ENCODE measurements around the gene ACTR1A.
"Not testable (repeated sequence)": the region's sequence is repeated elsewhere in the genome, so short reads cannot be mapped to it uniquely, and the experiment has no call there.

The ACTR1A gene

DNA sequence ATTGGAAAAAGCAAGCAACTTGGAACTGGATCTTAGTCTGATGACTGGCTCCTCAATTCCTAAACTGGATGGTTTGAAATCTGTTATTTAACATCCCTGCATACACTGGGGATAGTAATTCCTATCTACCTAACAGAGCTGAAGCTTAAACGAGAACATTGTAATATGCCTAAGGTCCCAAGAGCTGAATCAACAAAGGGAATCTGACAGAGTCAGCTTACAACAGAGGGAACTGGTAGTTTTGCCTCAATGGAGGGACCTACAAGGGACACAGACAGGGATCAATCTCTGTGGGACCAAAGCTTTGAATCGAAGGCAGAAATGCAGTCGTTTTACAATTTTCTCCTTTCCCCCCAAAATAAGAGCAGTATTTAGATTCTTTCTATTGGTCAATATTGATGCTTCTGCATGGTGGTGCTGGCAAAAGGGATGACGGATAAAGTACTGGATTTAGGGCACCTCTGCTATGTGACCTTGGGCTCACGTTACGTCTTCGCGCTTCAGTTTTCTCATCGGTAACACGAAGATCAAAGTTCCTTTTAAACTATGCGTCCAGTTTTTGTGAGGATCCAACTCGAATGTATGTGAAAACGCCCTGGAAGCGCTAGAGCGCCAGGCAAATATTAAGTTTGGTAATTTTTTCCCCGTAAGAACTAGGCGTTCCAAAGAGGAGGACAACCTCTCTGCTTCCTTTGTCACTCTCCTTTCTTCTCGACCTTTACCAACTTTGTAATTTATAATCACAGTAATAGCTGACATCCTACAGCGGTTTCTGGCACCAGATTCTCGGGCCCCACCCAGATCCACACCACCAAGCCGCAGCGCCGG, 1.1 kb downstream of the ACTR1A start:
- Histone ChIP-seq H3F3A (ENCODE audit: insufficient read depth, low read length) (peaks cover 17% of the 10 kb centered on the region), H3K27me3 (replicated peaks; ENCODE audit: insufficient read depth, low read length) (no peaks in the 10 kb centered on the region), H3K9me3 (replicated peaks; ENCODE audit: insufficient read depth, low read length) (no peaks in the 10 kb centered on the region), H3K4me1 (ENCODE audit: low read length) (peaks cover 10% of the 10 kb centered on the region; the same call in 1 of the 2 replicates), H3K36me3 (replicated peaks; ENCODE audit: insufficient read depth, low read length) (no peaks in the 10 kb centered on the region), H4K20me1 (ENCODE audit: insufficient read depth, low read length) (0 out of 2 replicates have a peak, but pooled peaks cover 3% of the 10 kb centered on the region), H3K4me2 (ENCODE audit: low read depth, low read length) (peak overlapping the region; percentile 77), H3K27ac (ENCODE audit: low read length) (peak overlapping the region; percentile 8; the same call in 1 of the 2 replicates), H3K9ac (ENCODE audit: low read length) (peak overlapping the region; percentile 51; the same call in 1 of the 2 replicates), H3K9me2 (replicated peaks; ENCODE audit: insufficient read depth, low read length) (no peaks in the 10 kb centered on the region), H3K4me3 (ENCODE audit: low read length) (peak overlapping the region; percentile 90), H2AFZ (ENCODE audit: low read length) (peak overlapping the region; percentile 63), H3K79me2 (ENCODE audit: low read length) (peaks cover 77% of the 10 kb centered on the region)
- TF ChIP-seq EZH2phosphoT487 (IDR thresholded peaks at IDR 0.05; ENCODE audit: low read length) (no peak), EZH2 (optimal IDR thresholded peaks at IDR 0.05; ENCODE audit: low read depth, low read length) (no peak), CTCF (IDR thresholded peaks at IDR 0.05; ENCODE audit: low read length) (no peak)
- peak; percentile 20 for DNase-seq

GRCh38 chr10:102500686-102501085, 1.8 kb downstream of the ACTR1A start:
- H3K27me3 ChIP-seq (replicated peaks; ENCODE audit: insufficient read depth, low read length); H3K9me2 ChIP-seq (replicated peaks; ENCODE audit: insufficient read depth, low read length); H3K4me2 ChIP-seq (ENCODE audit: low read depth, low read length); H3K9me3 ChIP-seq (replicated peaks; ENCODE audit: insufficient read depth, low read length); H4K20me1 ChIP-seq (ENCODE audit: insufficient read depth, low read length); H3K4me3 ChIP-seq (ENCODE audit: low read length); H3K36me3 ChIP-seq (replicated peaks; ENCODE audit: insufficient read depth, low read length); DNase-seq; H3K9ac ChIP-seq (ENCODE audit: low read length); H2AFZ ChIP-seq (ENCODE audit: low read length); H3K27ac ChIP-seq (ENCODE audit: low read length): not testable (repeated sequence)
- H3K79me2 ChIP-seq (ENCODE audit: low read length) = peaks cover 78% of the 10 kb centered on the region
- H3F3A ChIP-seq (ENCODE audit: insufficient read depth, low read length) = peaks cover 17% of the 10 kb centered on the region
- H3K4me1 ChIP-seq (ENCODE audit: low read length) = peaks cover 10% of the 10 kb centered on the region; the same call in 1 of the 2 replicates

GRCh38 chr10:102499356-102499755, 3.2 kb downstream of the ACTR1A start:
- H3K4me1 ChIP-seq (ENCODE audit: low read length) = peaks cover 7% of the 10 kb centered on the region; the same call in 1 of the 2 replicates
- H3K4me3 ChIP-seq (ENCODE audit: low read length) = no peak overlapping the region
- H3K27me3 ChIP-seq (replicated peaks; ENCODE audit: insufficient read depth, low read length) = no peaks in the 10 kb centered on the region
- no peak overlapping the region for H3K9ac ChIP-seq (ENCODE audit: low read length)
- TF ChIP-seq EZH2 (optimal IDR thresholded peaks at IDR 0.05; ENCODE audit: low read depth, low read length) (no peak), CTCF (IDR thresholded peaks at IDR 0.05; ENCODE audit: low read length) (no peak), EZH2phosphoT487 (IDR thresholded peaks at IDR 0.05; ENCODE audit: low read length) (no peak)
- H2AFZ ChIP-seq (ENCODE audit: low read length) = no peak overlapping the region
- H3F3A ChIP-seq (ENCODE audit: insufficient read depth, low read length) = peaks cover 13% of the 10 kb centered on the region
- DNase-seq = no peak
- no peak overlapping the region for H3K4me2 ChIP-seq (ENCODE audit: low read depth, low read length)
- H3K79me2 ChIP-seq (ENCODE audit: low read length) = peaks cover 75% of the 10 kb centered on the region
- H3K27ac ChIP-seq (ENCODE audit: low read length) = no peak overlapping the region
- H4K20me1 ChIP-seq (ENCODE audit: insufficient read depth, low read length) = 0 out of 2 replicates have a peak, but pooled peaks cover 3% of the 10 kb centered on the region
- H3K36me3 ChIP-seq (replicated peaks; ENCODE audit: insufficient read depth, low read length) = no peaks in the 10 kb centered on the region
- no peaks in the 10 kb centered on the region for H3K9me3 ChIP-seq (replicated peaks; ENCODE audit: insufficient read depth, low read length)
- H3K9me2 ChIP-seq (replicated peaks; ENCODE audit: insufficient read depth, low read length) = no peaks in the 10 kb centered on the region

GRCh38 chr10:102497545-102497944, 5.0 kb downstream of the ACTR1A start:
- Histone ChIP-seq H4K20me1 (ENCODE audit: insufficient read depth, low read length) (0 out of 2 replicates have a peak, but pooled peaks cover 3% of the 10 kb centered on the region), H3K27ac (ENCODE audit: low read length) (no peak overlapping the region), H3K79me2 (ENCODE audit: low read length) (peaks cover 90% of the 10 kb centered on the region), H3K9me2 (replicated peaks; ENCODE audit: insufficient read depth, low read length) (no peaks in the 10 kb centered on the region), H3K9ac (ENCODE audit: low read length) (no peak overlapping the region), H2AFZ (ENCODE audit: low read length) (no peak overlapping the region), H3K4me2 (ENCODE audit: low read depth, low read length) (no peak overlapping the region), H3K4me3 (ENCODE audit: low read length) (no peak overlapping the region), H3K27me3 (replicated peaks; ENCODE audit: insufficient read depth, low read length) (no peaks in the 10 kb centered on the region), H3K4me1 (ENCODE audit: low read length) (peaks cover 7% of the 10 kb centered on the region; the same call in 1 of the 2 replicates), H3F3A (ENCODE audit: insufficient read depth, low read length) (peaks cover 4% of the 10 kb centered on the region; the same call in 1 of the 2 replicates), H3K9me3 (replicated peaks; ENCODE audit: insufficient read depth, low read length) (no peaks in the 10 kb centered on the region), H3K36me3 (replicated peaks; ENCODE audit: insufficient read depth, low read length) (no peaks in the 10 kb centered on the region)
- TF ChIP-seq CTCF (IDR thresholded peaks at IDR 0.05; ENCODE audit: low read length) (no peak), EZH2 (optimal IDR thresholded peaks at IDR 0.05; ENCODE audit: low read depth, low read length) (no peak), EZH2phosphoT487 (IDR thresholded peaks at IDR 0.05; ENCODE audit: low read length) (no peak)
- no peak for DNase-seq

Measured in MM.1S (cell line).